NCI-H187 (cell line): ENCODE measurements around the gene SNAPC2.
A peak's percentile ranks its signal among the peaks of the same experiment; 100 is the strongest.

ENCODE experiments used
- DNase-seq, 2 experiments: peaks; one replicate each; lab custom pipeline; 2025; lab: John Stamatoyannopoulos, UW

The SNAPC2 gene

DNA sequence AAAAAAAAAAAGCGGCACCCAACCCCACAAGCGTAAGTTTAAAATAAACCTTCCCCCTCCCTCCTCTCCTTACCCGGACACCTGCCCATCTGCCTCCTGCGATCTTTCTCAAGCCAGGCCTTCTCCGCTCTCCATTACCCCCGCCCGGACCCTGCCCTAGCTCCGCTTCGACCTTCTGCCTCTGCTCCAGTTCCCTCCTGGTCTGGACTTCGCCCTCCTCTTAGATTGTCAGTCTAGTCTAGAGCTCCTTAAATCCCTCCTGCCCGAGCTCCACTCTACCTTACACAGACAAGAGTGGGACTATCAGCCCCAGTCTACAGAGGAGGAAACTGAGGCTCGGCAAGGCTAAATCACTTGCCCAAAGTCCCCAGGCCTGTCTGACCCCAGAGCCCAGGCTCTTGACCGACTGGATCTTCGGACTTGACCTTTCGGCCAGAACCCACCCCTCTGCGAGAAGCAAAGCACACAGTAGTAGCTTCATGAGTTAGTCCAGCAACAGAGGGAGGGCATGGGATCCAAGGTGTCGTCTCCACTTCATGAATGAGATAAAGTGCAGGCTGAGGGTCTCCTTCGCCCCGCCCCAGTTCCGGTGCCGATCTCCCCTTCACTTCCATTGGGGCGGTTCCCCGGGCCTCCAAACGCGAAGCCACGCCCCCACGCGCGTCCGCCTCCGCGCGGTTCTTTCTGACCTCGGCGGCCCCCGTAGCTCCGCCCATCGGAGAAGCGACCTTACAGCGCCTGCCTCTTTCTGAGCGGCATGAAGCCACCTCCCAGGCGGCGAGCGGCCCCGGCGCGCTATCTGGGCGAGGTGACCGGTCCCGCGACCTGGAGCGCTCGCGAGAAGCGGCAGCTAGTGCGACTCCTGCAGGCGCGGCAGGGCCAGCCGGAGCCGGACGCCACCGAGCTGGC is at the start of gene SNAPC2:
Gene SNAPC2, plus strand, starts transcription at position 729 of the 909 bp plus-strand sequence. Its CDS starts 29 bp downstream, at position 758.
- peak; percentile 70 for DNase-seq

DNA sequence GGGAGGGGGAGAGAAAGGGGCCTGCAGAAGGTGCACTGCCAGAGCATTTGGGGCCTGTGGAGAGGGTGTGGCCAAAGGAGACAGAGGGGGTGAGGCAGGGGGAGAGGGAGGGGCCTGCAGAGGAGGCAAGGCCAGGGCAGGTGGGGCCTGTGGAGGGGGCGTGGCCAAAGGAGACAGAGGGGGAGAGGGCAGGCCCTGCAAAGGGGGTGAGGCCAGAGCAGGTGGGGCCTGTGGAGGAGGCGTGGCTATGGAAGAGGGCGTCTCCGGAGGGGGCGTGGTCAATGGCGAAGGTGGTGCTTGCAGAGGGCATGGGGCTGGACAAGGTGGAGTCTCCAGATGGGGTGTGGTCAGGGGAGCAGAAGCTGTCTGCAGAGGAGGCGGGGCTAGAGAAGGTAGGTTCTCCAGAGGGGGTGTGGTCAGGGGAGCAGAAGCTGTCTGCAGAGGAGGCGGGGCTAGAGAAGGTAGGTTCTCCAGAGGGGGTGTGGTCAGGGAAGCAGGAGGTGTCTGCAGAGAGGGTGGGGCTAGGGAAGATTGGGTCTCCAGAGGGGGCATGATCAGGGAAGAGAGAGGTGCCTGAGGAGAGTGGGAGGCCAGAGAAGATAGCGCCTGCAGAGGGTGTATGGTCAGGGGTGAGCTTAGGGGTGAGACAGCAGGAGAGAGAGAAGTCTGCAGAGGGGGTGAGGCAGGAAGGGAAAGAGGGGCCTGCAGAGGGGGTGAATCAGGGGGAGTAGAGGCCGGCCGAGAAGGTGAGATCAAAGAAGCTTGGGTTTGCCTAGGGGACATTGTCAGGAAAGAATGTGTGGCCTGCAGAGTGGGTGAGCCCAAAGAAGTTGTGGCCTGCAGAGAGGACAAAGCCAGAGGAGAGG is 49.3 kb upstream of the SNAPC2 start:
- peak; percentile 5 to 41 for DNase-seq

DNA sequence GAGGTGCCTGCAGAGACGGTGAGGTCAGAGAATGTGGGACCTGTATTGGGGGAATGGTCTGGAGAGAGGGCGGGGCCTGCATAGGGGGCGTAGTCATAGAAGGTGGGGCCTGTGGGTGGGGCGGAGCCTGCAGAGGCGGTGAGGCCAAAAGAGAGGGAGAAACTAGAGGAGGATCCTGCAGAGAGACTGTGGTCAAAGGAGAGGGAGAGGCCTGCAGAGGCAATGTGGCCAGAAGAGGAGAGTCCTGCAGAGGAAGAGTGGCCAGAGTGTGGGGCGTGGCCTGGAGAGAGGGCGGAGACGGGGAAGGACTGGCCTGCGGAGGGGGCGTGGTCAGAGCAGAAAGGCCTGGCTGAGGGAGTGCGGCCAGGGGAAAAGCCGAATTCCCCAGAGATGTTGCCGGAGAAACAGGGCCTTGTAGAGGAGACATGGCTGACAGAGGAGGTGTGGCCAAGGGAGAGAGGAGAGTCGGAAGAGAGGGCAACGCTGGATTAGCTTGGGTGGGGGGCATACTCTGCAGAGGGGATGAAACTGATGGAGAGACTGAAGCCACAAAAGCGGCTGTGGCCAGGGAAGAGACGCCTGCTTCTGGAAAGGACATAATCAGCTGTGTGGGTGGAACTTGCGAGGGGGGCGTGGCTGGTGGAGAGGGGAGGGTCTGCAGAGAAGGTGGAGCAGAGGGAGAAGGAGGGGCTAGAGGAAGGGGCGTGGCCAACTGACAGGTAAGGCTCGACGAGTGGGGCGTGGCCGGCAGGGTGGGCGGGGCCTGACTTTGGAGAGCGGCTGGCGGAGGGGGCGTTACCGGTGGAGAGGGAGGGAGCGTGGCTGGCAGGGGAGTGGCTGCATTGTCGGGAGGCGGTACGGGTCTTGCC is 48.5 kb upstream of the SNAPC2 start:
- peak; percentile 88 to 91 for DNase-seq

DNA sequence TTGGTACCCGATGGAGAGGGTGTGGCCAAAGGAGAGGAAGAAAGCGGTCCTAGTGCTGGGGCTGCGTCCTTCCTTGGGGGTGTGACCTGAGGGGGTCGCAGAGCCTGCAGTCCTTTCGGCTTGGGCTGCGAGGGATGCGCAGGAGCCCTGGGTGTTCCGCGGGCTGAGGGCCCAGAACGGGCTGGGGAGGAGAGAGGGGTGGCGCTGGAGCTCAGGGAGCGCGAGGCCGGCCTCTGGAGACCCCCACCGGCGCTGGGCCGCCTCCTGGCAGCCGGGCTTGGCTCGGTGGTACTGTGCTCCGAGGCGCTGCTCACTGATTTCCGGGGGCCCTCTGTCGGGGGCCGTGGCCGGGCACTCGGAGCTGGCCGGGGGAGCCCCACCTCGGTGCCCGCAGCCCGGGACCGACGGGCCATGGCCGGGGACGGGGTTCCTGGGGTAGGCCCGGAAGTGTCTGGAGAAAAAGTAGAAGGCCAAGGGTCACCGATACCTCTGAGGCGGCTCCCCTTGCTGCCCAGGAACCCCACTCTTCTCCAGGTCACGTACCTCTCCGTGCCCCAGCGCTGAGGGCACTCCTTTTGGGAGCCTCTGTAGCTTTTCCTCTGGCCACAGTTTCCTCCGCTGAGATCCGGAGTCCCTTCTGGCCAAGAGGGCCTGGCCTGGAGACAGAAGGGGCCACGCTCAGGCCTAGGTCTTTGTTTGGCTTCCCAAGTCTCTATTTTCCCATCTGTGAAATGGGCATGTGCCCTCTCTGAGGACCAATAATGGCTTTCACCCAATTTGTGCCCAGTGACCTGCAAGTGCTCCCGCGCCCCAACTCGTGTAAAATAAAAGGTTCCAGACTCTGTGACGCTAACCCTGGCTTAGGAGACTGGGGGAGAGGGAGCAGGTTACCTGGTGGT is 47.6 kb upstream of the SNAPC2 start:
- DNase-seq: no peak

DNA sequence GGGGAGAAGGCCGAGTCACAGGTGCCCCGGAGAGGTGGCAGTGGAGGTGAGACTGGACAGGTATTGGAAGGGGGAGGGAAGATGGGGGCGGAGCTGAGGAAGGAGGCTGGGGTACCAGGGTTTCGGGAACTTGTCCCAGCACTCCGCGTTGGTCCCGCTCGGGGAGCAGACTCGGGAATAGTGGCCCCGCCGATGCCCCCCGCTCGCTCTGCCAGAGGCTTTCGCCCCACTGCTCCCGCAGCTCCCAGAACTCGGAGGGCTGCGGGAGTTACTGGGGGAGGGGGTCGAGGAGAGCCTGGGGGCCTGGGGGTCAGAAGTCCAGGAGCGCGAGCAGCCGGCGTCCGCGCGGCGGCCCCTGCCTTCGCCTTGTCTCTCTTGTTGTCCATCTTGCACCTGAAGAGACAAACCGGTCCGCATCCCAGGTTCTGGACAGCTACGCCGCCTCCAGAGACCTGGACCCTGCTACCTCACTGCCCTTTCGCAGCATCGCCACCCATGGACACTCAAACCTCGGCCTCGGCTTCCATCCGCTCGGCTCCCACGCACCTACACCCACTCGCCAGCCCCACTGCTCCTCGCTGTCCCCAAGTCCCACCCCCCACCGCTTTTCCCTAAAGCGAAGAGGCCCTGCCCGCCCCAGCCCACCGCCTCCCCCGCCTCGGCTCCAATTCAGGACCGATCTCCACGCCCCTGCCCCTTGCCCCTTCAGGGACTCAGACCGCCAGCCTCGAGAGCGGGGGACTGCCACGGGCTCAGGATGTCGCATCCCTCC is 46.6 kb upstream of the SNAPC2 start:
- no peak for DNase-seq

DNA sequence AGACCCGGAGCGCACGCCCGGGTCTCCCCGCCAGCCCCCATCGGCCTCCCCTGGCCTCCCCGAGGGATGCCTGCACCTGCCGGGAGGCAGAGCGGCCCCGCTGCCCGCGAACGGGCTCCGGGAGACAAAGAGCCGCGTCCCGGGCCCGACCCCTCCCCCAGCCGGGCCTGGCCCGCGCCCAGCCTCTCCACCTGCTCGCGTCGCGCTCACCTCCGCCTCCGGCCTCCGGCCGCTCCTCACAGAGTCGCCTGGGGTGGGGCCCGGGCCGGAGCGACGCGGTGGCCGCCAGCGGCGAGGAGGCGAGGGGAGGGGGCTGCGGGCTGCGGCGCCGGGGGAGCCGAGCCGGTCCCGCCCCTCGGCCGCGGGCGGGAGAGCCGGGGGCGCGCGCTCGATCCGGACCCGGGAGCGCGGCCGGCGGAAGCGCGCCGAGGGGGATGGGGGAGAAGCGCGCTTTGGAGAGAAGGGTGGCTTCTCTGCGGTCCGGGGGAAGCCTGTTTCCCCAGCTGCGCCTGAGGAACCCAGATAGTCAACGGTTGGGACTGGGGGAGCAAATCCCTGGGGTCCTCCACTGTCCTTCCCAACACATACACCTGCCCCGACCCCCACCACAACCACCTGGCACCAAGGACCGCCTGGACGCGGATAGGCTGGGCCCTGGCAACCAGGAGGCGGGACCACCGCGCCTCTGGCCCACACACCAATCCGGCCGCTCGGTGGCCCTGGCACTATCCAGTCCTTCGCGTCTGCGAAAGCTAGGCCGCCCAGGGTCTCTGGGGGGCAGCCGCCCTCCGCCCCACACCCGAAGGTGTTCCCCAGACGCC is 45.9 kb upstream of the SNAPC2 start, which contains the start of gene PRR36:
Gene PRR36, minus strand, starts transcription at position 315 of the 821 bp plus-strand sequence. CDS start 701 bp downstream, outside the sequence.
- DNase-seq: peak; percentile 63 to 67

DNA sequence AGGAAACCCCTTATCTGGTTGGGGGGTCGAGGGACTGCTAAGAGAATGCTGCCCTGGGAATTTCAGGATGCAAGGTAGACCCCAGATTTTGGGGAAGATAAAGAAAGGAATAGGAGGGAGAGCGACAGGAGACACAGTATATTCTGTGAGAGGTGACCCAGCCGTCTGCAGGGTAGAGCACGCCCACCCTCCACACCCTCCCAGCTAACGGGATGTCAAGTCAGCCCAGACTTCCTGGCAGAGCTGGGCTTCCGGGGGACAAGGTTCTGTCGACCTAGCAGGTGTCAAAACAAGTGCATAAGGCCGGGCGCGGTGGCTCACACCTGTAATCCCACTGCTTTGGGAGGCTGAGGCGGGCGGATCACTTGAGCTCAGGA is 45.3 kb upstream of the SNAPC2 start:
- no peak for DNase-seq

- DNase-seq: no peak
Observed at GRCh38 chr19:7877249-7877836, 42.8 kb upstream of the SNAPC2 start.

- no peak for DNase-seq
Observed at GRCh38 chr19:7879111-7879807, 40.9 kb upstream of the SNAPC2 start.

GRCh38 chr19:7879836-7880235 is 40.3 kb upstream of the SNAPC2 start:
- no peak for DNase-seq

DNA sequence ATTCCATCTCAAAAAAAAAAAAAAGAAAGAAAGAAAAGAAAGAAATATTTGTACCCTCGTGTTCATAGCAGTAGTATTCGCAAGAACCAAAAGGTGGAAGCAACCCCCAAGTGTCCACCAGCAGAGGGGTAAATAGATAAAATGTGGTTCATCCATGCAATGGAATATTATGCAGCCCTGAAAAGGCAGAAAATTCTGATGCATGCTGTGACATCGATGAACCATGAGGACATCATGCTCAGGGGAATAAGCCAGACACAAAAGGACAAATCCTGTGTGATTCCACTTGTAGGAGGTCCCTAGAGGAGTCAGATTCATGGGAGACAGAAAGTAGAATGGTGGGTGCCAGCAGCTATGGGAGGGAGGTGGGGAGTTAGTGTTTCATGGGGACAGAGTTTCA is 38.2 kb upstream of the SNAPC2 start:
- DNase-seq: no peak

DNA sequence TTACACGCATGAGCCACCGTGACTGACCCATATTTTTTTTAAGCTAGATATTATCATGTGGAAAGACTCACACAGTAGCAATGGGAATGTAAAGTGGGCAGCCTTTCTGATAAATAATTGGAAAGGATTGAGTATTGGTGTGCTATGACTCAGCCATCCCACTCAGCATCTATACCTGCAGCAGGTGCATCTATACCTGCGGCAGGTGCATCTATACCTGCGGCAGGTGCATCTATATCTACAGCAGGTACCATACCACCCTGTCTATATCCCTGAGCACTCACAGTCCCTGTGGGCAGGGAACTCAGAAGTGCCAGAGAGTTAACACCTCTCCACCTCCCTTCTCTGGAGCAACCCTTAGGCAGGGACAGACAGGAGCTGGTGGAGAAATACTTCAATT is 37.0 kb upstream of the SNAPC2 start:
- no peak for DNase-seq

DNA sequence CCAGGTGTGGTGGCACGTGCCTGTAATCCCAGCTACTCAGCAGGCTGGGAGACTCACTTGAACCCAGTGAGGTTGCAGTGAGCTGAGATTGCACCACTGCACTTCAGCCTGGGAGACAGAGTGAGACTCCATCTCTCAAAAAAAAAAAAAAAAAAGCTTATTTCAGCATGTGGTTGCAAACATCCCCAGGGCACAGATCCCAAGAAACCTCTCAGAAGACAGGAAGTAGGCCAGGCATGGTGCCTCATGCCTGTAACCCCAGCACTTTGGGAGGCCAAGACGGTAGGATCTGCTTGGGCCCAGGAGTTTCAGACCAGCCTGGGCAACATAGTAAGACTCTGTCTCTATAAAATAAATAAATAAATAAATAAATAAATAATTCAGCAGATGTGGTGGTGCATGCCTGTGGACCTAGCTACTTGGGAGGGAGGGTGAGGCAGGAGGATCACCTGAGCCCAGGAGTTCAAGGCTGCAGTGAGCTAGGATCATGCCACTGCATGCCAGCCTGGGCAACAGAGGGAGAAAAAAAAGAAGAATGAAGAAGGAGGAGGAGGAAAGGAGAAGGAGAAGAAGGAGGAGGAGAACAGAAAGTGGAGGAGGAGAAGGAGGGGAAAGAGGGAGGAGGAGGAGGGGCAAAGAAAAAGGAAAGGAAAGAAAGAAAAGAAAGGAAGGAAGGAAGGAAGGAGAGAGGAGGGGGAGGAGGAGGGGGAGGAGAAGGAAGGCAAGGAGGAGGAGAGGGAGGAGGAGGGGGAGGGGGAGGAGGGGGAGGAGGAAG is 36.2 kb upstream of the SNAPC2 start:
- DNase-seq: no peak

- no peak for DNase-seq
Observed at GRCh38 chr19:7885818-7886217, 34.3 kb upstream of the SNAPC2 start.

- DNase-seq: no peak
Observed at GRCh38 chr19:7887408-7888144, 32.6 kb upstream of the SNAPC2 start.

- no peak for DNase-seq
Observed at GRCh38 chr19:7888145-7888825, 31.9 kb upstream of the SNAPC2 start, which contains the start of gene LRRC8E. TSS of gene LRRC8E (plus strand) at chr19:7888510. CDS start at chr19:7895604, 7,094 bp downstream.
